GM12878 (cell line): ENCODE data around the gene AMER2. TPM values are rescaled to one million over a fixed set of nuclear protein-coding genes. Genes with fewer than 3 reads are reported as not detected.

Experiments used
- ATAC-seq: fragments of 200-7000 bp; cut with Tn5 transposase; 3 replicates; pipeline ENCODE4 v1.9.1; 2020; ENCODE audit warnings: mild to moderate bottlenecking, moderate library complexity
- BruUV-seq: library from RNA; stranded (reverse); fragments of 400-500 nt; replicated peaks from 2 replicates; lab custom pipeline; 2021; lab: Mats Ljungman, UMichigan
- CTCF ChIA-PET: fragments of 300-600 bp; sonication (Branson Sonifier 250); formaldehyde crosslinking; extraction: SDS; loops from one replicate; lab custom pipeline; 2021; ENCODE audit warnings: inconsistent platforms; lab: Yijun Ruan, JAX
- POLR2A ChIA-PET: fragments of 350-600 bp; formaldehyde crosslinking; extraction: SDS; loops from one replicate; lab custom pipeline; 2021; ENCODE audit warnings: inconsistent platforms; lab: Charles Lee
- RAD21 ChIA-PET: fragments of 300-600 bp; sonication (Branson Sonifier 250); formaldehyde crosslinking; loops from one replicate; lab custom pipeline; 2023; ENCODE audit warnings: antibody characterized with exemption; ENCODE audit not compliant: unreplicated experiment; lab: Charles Lee
- SMC1A ChIA-PET: fragments of 300-600 bp; sonication (Branson Sonifier 250); formaldehyde crosslinking; loops from one replicate; lab custom pipeline; 2023; ENCODE audit not compliant: unreplicated experiment, uncharacterized antibody; lab: Charles Lee
- DNase-seq: peaks from one replicate; pipeline ENCODE4 v3.0.0-alpha.2; 2011; ENCODE audit warnings: low read depth, low spot score
- FAIRE-seq: peaks from 3 replicates; lab custom pipeline; 2011; peaks lifted over from hg19 to GRCh38; lab: Jason Lieb, UNC
- H2AFZ ChIP-seq: 2 replicates; pipeline ENCODE4 v1.6.0; 2011; ENCODE audit warnings: low read depth, low read length, control low read depth; ENCODE audit not compliant: control insufficient read depth
- H3K27ac ChIP-seq: 2 replicates; pipeline ENCODE4 v1.5.1; 2011; ENCODE audit warnings: control low read depth; ENCODE audit not compliant: control insufficient read depth, insufficient read depth
- H3K27me3 ChIP-seq, 2 experiments: replicated peaks in 1 of 2; 2 replicates each; pipeline versions ENCODE4 v1.6.0 to v1.6.1; 2011; ENCODE audit warnings: low read length in 1 of 2; ENCODE audit not compliant: control insufficient read depth in 2 of 2, insufficient read depth in 2 of 2
- H3K36me3 ChIP-seq, 2 experiments: 2 replicates each; pipeline ENCODE4 v1.5.1; 2011; ENCODE audit warnings: low read length in 1 of 2; ENCODE audit not compliant: control insufficient read depth in 2 of 2, insufficient read depth in 2 of 2
- H3K4me1 ChIP-seq: 2 replicates; pipeline ENCODE4 v1.6.1; 2011; ENCODE audit warnings: mild to moderate bottlenecking, low read length, moderate library complexity, mixed read lengths; ENCODE audit not compliant: control insufficient read depth, insufficient read depth
- H3K4me2 ChIP-seq: 2 replicates; pipeline ENCODE4 v1.6.0; 2011; ENCODE audit warnings: control low read depth; ENCODE audit not compliant: control insufficient read depth, insufficient read depth
- H3K4me3 ChIP-seq: fragments of 200-600 bp; sonication (generic); 2 replicates; pipeline ENCODE4 v1.5.1; 2016
- H3K79me2 ChIP-seq: 2 replicates; pipeline ENCODE4 v1.6.0; 2011; ENCODE audit warnings: low read length; ENCODE audit not compliant: control insufficient read depth, insufficient read depth
- H3K9ac ChIP-seq: 2 replicates; pipeline ENCODE4 v1.8.0; 2011; ENCODE audit warnings: low read length, control low read depth, mixed read lengths; ENCODE audit not compliant: control insufficient read depth, insufficient read depth
- H3K9me3 ChIP-seq: replicated peaks from 3 replicates; pipeline ENCODE4 v1.5.1; 2011; ENCODE audit warnings: mild to moderate bottlenecking, low read length; ENCODE audit not compliant: control insufficient read depth, insufficient read depth
- H4K20me1 ChIP-seq: 2 replicates; pipeline ENCODE4 v1.6.0; 2011; ENCODE audit not compliant: control insufficient read depth, insufficient read depth
- CUX1 ChIP-seq: IDR thresholded peaks from 2 replicates; pipeline ENCODE4 v1.6.1; 2012; ENCODE audit warnings: improper control_type of control experiment, low read depth, low read length; ENCODE audit not compliant: insufficient replicate concordance
- EP300 ChIP-seq, 2 experiments: fragments of 150-350 bp in 1 of 2; IDR thresholded peaks; 2 replicates each; pipeline ENCODE4 v1.6.1; 2011 to 2012; ENCODE audit warnings: low read depth in 2 of 2, low read length in 2 of 2, borderline replicate concordance in 1 of 2, improper control_type of control experiment in 1 of 2, inconsistent platforms in 1 of 2; ENCODE audit not compliant: control insufficient read depth in 1 of 2
- SMC3 ChIP-seq: IDR thresholded peaks from 2 replicates; pipeline ENCODE4 v1.6.1; 2011; ENCODE audit warnings: low read length, improper control_type of control experiment, borderline replicate concordance
- WGBS: methylation state at CpG from one replicate; pipeline ENCODE4 v1.1.6; 2016; ENCODE audit warnings: low lambda C conversion rate; ENCODE audit not compliant: insufficient replicate concordance, insufficient coverage; ENCODE audit errors: missing lambda C conversion rate; 5-methylcytosine and 5-hydroxymethylcytosine counted together
- in situ Hi-C: fragments of 300-500 bp; cut with MboI; formaldehyde crosslinking; loops from 9 replicates; pipeline ENCODE4 v1.14.3; 2018; ENCODE audit warnings: mixed read lengths
- intact Hi-C: fragments of 100-400 bp; cut with micrococcal nuclease; formaldehyde crosslinking; loops from one replicate; pipeline ENCODE4 v1.14.2; 2022; ENCODE audit not compliant: unreplicated experiment
- polyA plus RNA-seq, 11 experiments: library from polyadenylated mRNA; depleted of rRNA in 4 of 11; unstranded in 6 of 11; stranded (reverse) in 5 of 11; fragments of >200 nt; fragmentation: Nextera tagmentation in 4 of 11; fragmentation: Illumina TruSeq in 1 of 11; extraction: Ambion mirVana in 4 of 11; extraction: Trizol in 1 of 11; gene quantifications; 1 replicate in 1 of 11; 2 replicates in 10 of 11; pipeline versions ENCODE4 v1.2.1 to v1.2.3, GENCODE V29; 2011 to 2016; ENCODE audit warnings: inconsistent platforms in 2 of 11, missing spikeins in 2 of 11, low read depth in 1 of 11
- total RNA-seq, 4 experiments: library from RNA; depleted of rRNA in 3 of 4; stranded (reverse); fragments of >200 nt in 3 of 4; fragmentation: Illumina TruSeq in 1 of 4; extraction: Trizol in 1 of 4; gene quantifications; 2 replicates each; pipeline versions ENCODE4 v1.2.1 to v1.2.3, GENCODE V29; 2013 to 2021

AMER2 gene
- total and polyA plus RNA-seq, 10 of the 15 experiments (the other 5 are each of a cell fraction or from before 2014, with no cell fraction given): 0.01 to 0.34 (median 0.21) TPM

- Histone ChIP-seq H3K79me2 (no peaks in the 10 kb centered on the region), H4K20me1 (no peaks in the 10 kb centered on the region), H3K27me3 (no peaks in the 10 kb centered on the region; a peak in 1 of 4 replicates), H3K9me3 (no peaks in the 10 kb centered on the region), H3K9ac (no peak overlapping the region), H3K4me1 (no peaks in the 10 kb centered on the region), H3K27ac (no peak overlapping the region), H3K4me3 (no peak overlapping the region), H2AFZ (no peak overlapping the region), H3K36me3 (no peaks in the 10 kb centered on the region), H3K4me2 (no peak overlapping the region)
- no TSS peak for BruUV-seq
- ATAC-seq (peak; percentile 67), DNase-seq (no peak), FAIRE-seq (no peak)
- no peak for TF ChIP-seq EP300 (IDR thresholded peaks at IDR 0.05; ENCODE audit: borderline replicate concordance in 1 of 2, control insufficient read depth in 1 of 2, low read depth in 2 of 2, low read length in 2 of 2)
- no peak for TF ChIP-seq SMC3
- no peak for TF ChIP-seq CUX1
- 7% methylated on average over 17 of the region's 17 CpGs for whole genome bisulfite sequencing
- intact Hi-C loops (loop anchor here (10.0 kb wide), 1 partner anchor 58 kb away; no protein-coding TSS in a partner anchor), in situ Hi-C loops (no loop called here)
- RAD21 ChIA-PET: interaction anchor here (1.1 kb wide), 1 partner anchor 10 kb away, joined by 3 read pairs; no protein-coding TSS in a partner anchor
- CTCF ChIA-PET: no interaction called here
- POLR2A ChIA-PET: no interaction called here
- SMC1A ChIA-PET: no interaction called here
Observed at GRCh38 chr13:25203127-25203740, 31.1 kb upstream of the AMER2 start.
